IPS-18c (cell line): ENCODE measurements around the gene SLC9A9.

ENCODE experiments used
- H3K4me3 ChIP-seq: 2 replicates; pipeline ENCODE4 v1.7.0; 2013; ENCODE audit warnings: low read depth, mild to moderate bottlenecking, low read length, moderate library complexity; ENCODE audit not compliant: insufficient read depth
- H3K9me3 ChIP-seq: one replicate; pipeline ENCODE4 v1.6.1; 2013; ENCODE audit warnings: mild to moderate bottlenecking, low read length, moderate library complexity; ENCODE audit not compliant: control insufficient read depth, insufficient read depth

Gene SLC9A9

GRCh38 chr3:143693506-143693905, 154.8 kb downstream of the SLC9A9 start:
- H3K4me3 ChIP-seq = no peak overlapping the region

GRCh38 chr3:143686638-143687197, 161.6 kb downstream of the SLC9A9 start:
- no peaks in the 10 kb centered on the region for H3K9me3 ChIP-seq
- no peak overlapping the region for H3K4me3 ChIP-seq

More at GRCh38 chr3:143693506-143693905, 154.8 kb downstream of the SLC9A9 start:
- H3K9me3 ChIP-seq = no peaks in the 10 kb centered on the region

- H3K9me3 ChIP-seq = no peaks in the 10 kb centered on the region
- H3K4me3 ChIP-seq = no peak overlapping the region
These were observed 162.8 kb downstream of the SLC9A9 start for GRCh38 chr3:143685491-143685890.

- no peaks in the 10 kb centered on the region for H3K9me3 ChIP-seq
- no peak overlapping the region for H3K4me3 ChIP-seq
These were observed 170.8 kb downstream of the SLC9A9 start for GRCh38 chr3:143677430-143677829.

- H3K9me3 ChIP-seq = no peaks in the 10 kb centered on the region
- H3K4me3 ChIP-seq = no peak overlapping the region
These were observed 171.5 kb downstream of the SLC9A9 start for GRCh38 chr3:143676747-143677146.

GRCh38 chr3:143676021-143676420, 172.2 kb downstream of the SLC9A9 start:
- Histone ChIP-seq H3K4me3 (no peak overlapping the region), H3K9me3 (no peaks in the 10 kb centered on the region)

- Histone ChIP-seq H3K9me3 (no peaks in the 10 kb centered on the region), H3K4me3 (no peak overlapping the region)
These were observed 173.9 kb downstream of the SLC9A9 start for GRCh38 chr3:143674100-143674968.

- Histone ChIP-seq H3K9me3 (no peaks in the 10 kb centered on the region), H3K4me3 (no peak overlapping the region)
These were observed 175.7 kb downstream of the SLC9A9 start for GRCh38 chr3:143672396-143673165.

GRCh38 chr3:143671626-143672025, 176.6 kb downstream of the SLC9A9 start:
- no peaks in the 10 kb centered on the region for H3K9me3 ChIP-seq

GRCh38 chr3:143668924-143669790, 179.1 kb downstream of the SLC9A9 start:
- Histone ChIP-seq H3K9me3 (no peaks in the 10 kb centered on the region), H3K4me3 (no peak overlapping the region)

More at GRCh38 chr3:143671626-143672025, 176.6 kb downstream of the SLC9A9 start:
- H3K4me3 ChIP-seq = no peak overlapping the region

- Histone ChIP-seq H3K9me3 (no peaks in the 10 kb centered on the region), H3K4me3 (no peak overlapping the region)
These were observed 179.9 kb downstream of the SLC9A9 start for GRCh38 chr3:143668385-143668784.

GRCh38 chr3:143661677-143662076, 186.6 kb downstream of the SLC9A9 start:
- Histone ChIP-seq H3K9me3 (peaks cover 2% of the 10 kb centered on the region), H3K4me3 (no peak overlapping the region)

- Histone ChIP-seq H3K4me3 (no peak overlapping the region), H3K9me3 (peaks cover 2% of the 10 kb centered on the region)
These were observed 189.4 kb downstream of the SLC9A9 start for GRCh38 chr3:143658861-143659260.

GRCh38 chr3:143658116-143658515, 190.2 kb downstream of the SLC9A9 start:
- Histone ChIP-seq H3K9me3 (peaks cover 2% of the 10 kb centered on the region), H3K4me3 (no peak overlapping the region)

- no peak overlapping the region for H3K4me3 ChIP-seq
- peaks cover 2% of the 10 kb centered on the region for H3K9me3 ChIP-seq
These were observed 190.9 kb downstream of the SLC9A9 start for GRCh38 chr3:143657391-143657790.

GRCh38 chr3:143654906-143655305, 193.4 kb downstream of the SLC9A9 start:
- H3K4me3 ChIP-seq = no peak overlapping the region

GRCh38 chr3:143653935-143654334, 194.3 kb downstream of the SLC9A9 start:
- Histone ChIP-seq H3K4me3 (no peak overlapping the region), H3K9me3 (no peaks in the 10 kb centered on the region)

More at GRCh38 chr3:143654906-143655305, 193.4 kb downstream of the SLC9A9 start:
- H3K9me3 ChIP-seq = no peaks in the 10 kb centered on the region
